ENCODE measurements around the gene PTOV1. TPM values are rescaled to one million over a fixed set of nuclear protein-coding genes. Genes with fewer than 3 reads are reported as not detected.

Gene PTOV1
- total and polyA plus RNA-seq, 2 of the 13 experiments (the other 11 are each of a cell fraction or from before 2014, with no cell fraction given) = 63.5 to 68.5 TPM

- TF ChIP-seq, protein P1, sequence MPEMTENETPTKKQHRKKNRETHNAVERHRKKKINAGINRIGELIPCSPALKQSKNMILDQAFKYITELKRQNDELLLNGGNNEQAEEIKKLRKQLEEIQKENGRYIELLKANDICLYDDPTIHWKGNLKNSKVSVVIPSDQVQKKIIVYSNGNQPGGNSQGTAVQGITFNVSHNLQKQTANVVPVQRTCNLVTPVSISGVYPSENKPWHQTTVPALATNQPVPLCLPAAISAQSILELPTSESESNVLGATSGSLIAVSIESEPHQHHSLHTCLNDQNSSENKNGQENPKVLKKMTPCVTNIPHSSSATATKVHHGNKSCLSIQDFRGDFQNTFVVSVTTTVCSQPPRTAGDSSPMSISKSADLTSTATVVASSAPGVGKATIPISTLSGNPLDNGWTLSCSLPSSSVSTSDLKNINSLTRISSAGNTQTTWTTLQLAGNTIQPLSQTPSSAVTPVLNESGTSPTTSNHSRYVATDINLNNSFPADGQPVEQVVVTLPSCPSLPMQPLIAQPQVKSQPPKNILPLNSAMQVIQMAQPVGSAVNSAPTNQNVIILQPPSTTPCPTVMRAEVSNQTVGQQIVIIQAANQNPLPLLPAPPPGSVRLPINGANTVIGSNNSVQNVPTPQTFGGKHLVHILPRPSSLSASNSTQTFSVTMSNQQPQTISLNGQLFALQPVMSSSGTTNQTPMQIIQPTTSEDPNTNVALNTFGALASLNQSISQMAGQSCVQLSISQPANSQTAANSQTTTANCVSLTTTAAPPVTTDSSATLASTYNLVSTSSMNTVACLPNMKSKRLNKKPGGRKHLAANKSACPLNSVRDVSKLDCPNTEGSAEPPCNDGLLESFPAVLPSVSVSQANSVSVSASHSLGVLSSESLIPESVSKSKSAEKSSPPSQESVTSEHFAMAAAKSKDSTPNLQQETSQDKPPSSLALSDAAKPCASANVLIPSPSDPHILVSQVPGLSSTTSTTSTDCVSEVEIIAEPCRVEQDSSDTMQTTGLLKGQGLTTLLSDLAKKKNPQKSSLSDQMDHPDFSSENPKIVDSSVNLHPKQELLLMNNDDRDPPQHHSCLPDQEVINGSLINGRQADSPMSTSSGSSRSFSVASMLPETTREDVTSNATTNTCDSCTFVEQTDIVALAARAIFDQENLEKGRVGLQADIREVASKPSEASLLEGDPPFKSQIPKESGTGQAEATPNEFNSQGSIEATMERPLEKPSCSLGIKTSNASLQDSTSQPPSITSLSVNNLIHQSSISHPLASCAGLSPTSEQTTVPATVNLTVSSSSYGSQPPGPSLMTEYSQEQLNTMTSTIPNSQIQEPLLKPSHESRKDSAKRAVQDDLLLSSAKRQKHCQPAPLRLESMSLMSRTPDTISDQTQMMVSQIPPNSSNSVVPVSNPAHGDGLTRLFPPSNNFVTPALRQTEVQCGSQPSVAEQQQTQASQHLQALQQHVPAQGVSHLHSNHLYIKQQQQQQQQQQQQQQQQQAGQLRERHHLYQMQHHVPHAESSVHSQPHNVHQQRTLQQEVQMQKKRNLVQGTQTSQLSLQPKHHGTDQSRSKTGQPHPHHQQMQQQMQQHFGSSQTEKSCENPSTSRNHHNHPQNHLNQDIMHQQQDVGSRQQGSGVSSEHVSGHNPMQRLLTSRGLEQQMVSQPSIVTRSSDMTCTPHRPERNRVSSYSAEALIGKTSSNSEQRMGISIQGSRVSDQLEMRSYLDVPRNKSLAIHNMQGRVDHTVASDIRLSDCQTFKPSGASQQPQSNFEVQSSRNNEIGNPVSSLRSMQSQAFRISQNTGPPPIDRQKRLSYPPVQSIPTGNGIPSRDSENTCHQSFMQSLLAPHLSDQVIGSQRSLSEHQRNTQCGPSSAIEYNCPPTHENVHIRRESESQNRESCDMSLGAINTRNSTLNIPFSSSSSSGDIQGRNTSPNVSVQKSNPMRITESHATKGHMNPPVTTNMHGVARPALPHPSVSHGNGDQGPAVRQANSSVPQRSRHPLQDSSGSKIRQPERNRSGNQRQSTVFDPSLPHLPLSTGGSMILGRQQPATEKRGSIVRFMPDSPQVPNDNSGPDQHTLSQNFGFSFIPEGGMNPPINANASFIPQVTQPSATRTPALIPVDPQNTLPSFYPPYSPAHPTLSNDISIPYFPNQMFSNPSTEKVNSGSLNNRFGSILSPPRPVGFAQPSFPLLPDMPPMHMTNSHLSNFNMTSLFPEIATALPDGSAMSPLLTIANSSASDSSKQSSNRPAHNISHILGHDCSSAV (CRISPR knock-in tag; IDR thresholded peaks at IDR 0.05; ENCODE audit: borderline replicate concordance) = no peak
- TF ChIP-seq ZNF687 (CRISPR knock-in tag; IDR thresholded peaks at IDR 0.05) = peak; percentile 16; the same call in 1 of the 2 replicates
- TF ChIP-seq CEBPG (CRISPR knock-in tag; IDR thresholded peaks at IDR 0.05) = 0 out of 2 replicates have a peak, but pooled peaks have one; percentile 43
Measured at GRCh38 chr19:49844138-49845095, 6.5 kb upstream of the PTOV1 start (continued).

All from HepG2 (cell line).